GM23338 (cell line): Measurements from ENCODE around the gene CDKAL1. TPM values are rescaled to one million over a fixed set of nuclear protein-coding genes. Genes with fewer than 3 reads are reported as not detected.
A peak's percentile ranks its signal among the peaks of the same experiment; 100 is the strongest.

Experiments
- ATAC-seq: fragments of 200-7000 bp; cut with Tn5 transposase; 3 replicates; pipeline ENCODE4 v1.9.1; 2020
- DNase-seq: peaks from one replicate; pipeline ENCODE4 v3.0.0-alpha.2; 2015; ENCODE audit warnings: low spot score
- H2AFZ ChIP-seq: fragments of 200-600 bp; sonication (generic); 2 replicates; pipeline ENCODE4 v1.8.0; 2016; ENCODE audit warnings: antibody characterized with exemption, mild to moderate bottlenecking, moderate library complexity
- H3F3A ChIP-seq: fragments of 200-600 bp; sonication (generic); replicated peaks from 2 replicates; pipeline ENCODE4 v1.8.0; 2017; ENCODE audit warnings: antibody characterized with exemption, mixed run types, low read depth
- H3K27ac ChIP-seq: fragments of 200-600 bp; sonication (generic); 2 replicates; pipeline ENCODE4 v1.6.1; 2016; ENCODE audit warnings: low read depth
- H3K27me3 ChIP-seq: fragments of 200-600 bp; sonication (generic); 2 replicates; pipeline ENCODE4 v1.8.0; 2016; ENCODE audit warnings: mild to moderate bottlenecking, mixed run types, moderate library complexity; ENCODE audit not compliant: insufficient read depth
- H3K36me3 ChIP-seq: fragments of 200-600 bp; sonication (generic); 2 replicates; pipeline ENCODE4 v1.8.0; 2016; ENCODE audit warnings: mild to moderate bottlenecking; ENCODE audit not compliant: insufficient read depth
- H3K4me1 ChIP-seq: fragments of 200-600 bp; sonication (generic); 2 replicates; pipeline ENCODE4 v1.8.0; 2016; ENCODE audit warnings: mild to moderate bottlenecking, moderate library complexity; ENCODE audit not compliant: insufficient read depth
- H3K4me2 ChIP-seq: fragments of 200-600 bp; sonication (generic); 2 replicates; pipeline ENCODE4 v1.7.1; 2017; ENCODE audit warnings: mixed run types
- H3K4me3 ChIP-seq: fragments of 200-600 bp; sonication (generic); 2 replicates; pipeline ENCODE4 v1.6.1; 2016; ENCODE audit warnings: mixed run types
- H3K79me2 ChIP-seq: fragments of 200-600 bp; sonication (generic); replicated peaks from 2 replicates; pipeline ENCODE4 v1.8.0; 2017; ENCODE audit warnings: mild to moderate bottlenecking; ENCODE audit not compliant: insufficient read depth
- H3K9me2 ChIP-seq: fragments of 200-600 bp; sonication (generic); 2 replicates; pipeline ENCODE4 v1.8.0; 2017; ENCODE audit not compliant: insufficient read depth
- H4K20me1 ChIP-seq: fragments of 200-600 bp; sonication (generic); replicated peaks from 2 replicates; pipeline ENCODE4 v1.8.0; 2017; ENCODE audit warnings: mild to moderate bottlenecking; ENCODE audit not compliant: insufficient read depth
- H3K27ac Mint-ChIP-seq: 2 replicates; pipeline ENCODE4 v1.8.0; 2020; ENCODE audit warnings: inconsistent platforms, mild to moderate bottlenecking, moderate library complexity, mixed read lengths
- H3K27me3 Mint-ChIP-seq: 3 replicates; pipeline ENCODE4 v1.8.0; 2022; ENCODE audit warnings: low read depth, mild to moderate bottlenecking, moderate library complexity, mixed read lengths, inconsistent platforms; ENCODE audit not compliant: insufficient read depth, poor library complexity
- H3K36me3 Mint-ChIP-seq: 3 replicates; pipeline ENCODE4 v1.8.0; 2021; ENCODE audit warnings: low read depth, mild to moderate bottlenecking, inconsistent platforms, moderate library complexity, mixed read lengths
- H3K4me1 Mint-ChIP-seq: 3 replicates; pipeline ENCODE4 v1.8.0; 2020; ENCODE audit warnings: mild to moderate bottlenecking, inconsistent platforms, mixed read lengths
- H3K4me3 Mint-ChIP-seq: 3 replicates; pipeline ENCODE4 v1.8.0; 2021; ENCODE audit warnings: moderate library complexity, mild to moderate bottlenecking, inconsistent platforms, mixed read lengths
- H3K9me3 Mint-ChIP-seq: 3 replicates; pipeline ENCODE4 v1.8.0; 2020; ENCODE audit warnings: moderate library complexity, mild to moderate bottlenecking, inconsistent platforms, mixed read lengths
- CREB1 ChIP-seq: fragments of 250-450 bp; sonication (Bioruptor Pico); IDR thresholded peaks from 2 replicates; pipeline ENCODE4 v1.5.0; 2020; ENCODE audit warnings: low read depth, mild to moderate bottlenecking, moderate library complexity
- ETS1 ChIP-seq: IDR thresholded peaks from 2 replicates; pipeline ENCODE4 v1.6.1; 2016; ENCODE audit warnings: antibody characterized with exemption
- EZH2 ChIP-seq: fragments of 200-600 bp; sonication (generic); IDR thresholded peaks from one replicate; pipeline ENCODE4 v1.8.0; 2017; ENCODE audit warnings: antibody characterized with exemption, mild to moderate bottlenecking, low read depth; ENCODE audit not compliant: unreplicated experiment
- EZH2phosphoT487 ChIP-seq: fragments of 200-600 bp; sonication (generic); IDR thresholded peaks from one replicate; pipeline ENCODE4 v1.8.1; 2018; ENCODE audit warnings: antibody characterized with exemption; ENCODE audit not compliant: unreplicated experiment
- JUNB ChIP-seq: IDR thresholded peaks from one replicate; pipeline ENCODE4 v1.6.1; 2016; ENCODE audit warnings: antibody characterized with exemption; ENCODE audit not compliant: unreplicated experiment
- ZNF114 ChIP-seq: fragments of 250-450 bp; sonication (Bioruptor Pico); IDR thresholded peaks from 2 replicates; pipeline ENCODE4 v1.5.0; 2020; ENCODE audit warnings: mild to moderate bottlenecking, moderate library complexity
- polyA plus RNA-seq: library from polyadenylated mRNA; unstranded; fragments of >200 nt; fragmentation: Nextera tagmentation; extraction: Ambion mirVana; gene quantifications from 2 replicates; pipeline ENCODE4 v1.2.1, GENCODE V29; 2016
- total RNA-seq: library from RNA; depleted of rRNA; stranded (reverse); fragments of >200 nt; shearing (Covaris generic); gene quantifications from 2 replicates; pipeline ENCODE4 v1.2.3, GENCODE V29; 2014
- TF ChIP-seq, protein P1 (sequence below), 2 experiments: fragments of 200-600 bp in 1 of 2; sonication (generic) in 1 of 2; conservative IDR thresholded peaks; 2 replicates each; pipeline versions ENCODE4 v1.5.1 to v1.6.1; 2016 to 2017; ENCODE audit warnings: antibody characterized with exemption in 2 of 2, low read depth in 2 of 2, mild to moderate bottlenecking in 2 of 2, moderate library complexity in 1 of 2
- TF ChIP-seq, protein P2 (sequence below): fragments of 250-450 bp; sonication (Bioruptor Pico); IDR thresholded peaks from 2 replicates; pipeline ENCODE4 v1.5.0; 2020; ENCODE audit warnings: mild to moderate bottlenecking, moderate library complexity

The CDKAL1 gene
- total and polyA plus RNA-seq, 2 experiments from 2014 or later: 17.8 to 35.0 TPM

GRCh38 chr6:21230536-21230935, 696.3 kb downstream of the CDKAL1 start:
- Mint-ChIP-seq H3K36me3 (peaks cover 33% of the 10 kb centered on the region), H3K4me1 (peaks cover 13% of the 10 kb centered on the region), H3K9me3 (peaks cover 6% of the 10 kb centered on the region; the same call in 2 of the 3 replicates), H3K27me3 (peaks cover 3% of the 10 kb centered on the region), H3K4me3 (no peak overlapping the region), H3K27ac (peak overlapping the region; percentile 22; the same call in 1 of the 2 replicates)
- no peaks in the 10 kb centered on the region for H3K36me3 ChIP-seq
- no peaks in the 10 kb centered on the region for H4K20me1 ChIP-seq
- ATAC-seq (no peak), DNase-seq (no peak)
- no peaks in the 10 kb centered on the region for H3F3A ChIP-seq
- H3K4me3 ChIP-seq: no peak overlapping the region
- TF ChIP-seq CREB1 (CRISPR knock-in tag): no peak
- TF ChIP-seq, protein P1, sequence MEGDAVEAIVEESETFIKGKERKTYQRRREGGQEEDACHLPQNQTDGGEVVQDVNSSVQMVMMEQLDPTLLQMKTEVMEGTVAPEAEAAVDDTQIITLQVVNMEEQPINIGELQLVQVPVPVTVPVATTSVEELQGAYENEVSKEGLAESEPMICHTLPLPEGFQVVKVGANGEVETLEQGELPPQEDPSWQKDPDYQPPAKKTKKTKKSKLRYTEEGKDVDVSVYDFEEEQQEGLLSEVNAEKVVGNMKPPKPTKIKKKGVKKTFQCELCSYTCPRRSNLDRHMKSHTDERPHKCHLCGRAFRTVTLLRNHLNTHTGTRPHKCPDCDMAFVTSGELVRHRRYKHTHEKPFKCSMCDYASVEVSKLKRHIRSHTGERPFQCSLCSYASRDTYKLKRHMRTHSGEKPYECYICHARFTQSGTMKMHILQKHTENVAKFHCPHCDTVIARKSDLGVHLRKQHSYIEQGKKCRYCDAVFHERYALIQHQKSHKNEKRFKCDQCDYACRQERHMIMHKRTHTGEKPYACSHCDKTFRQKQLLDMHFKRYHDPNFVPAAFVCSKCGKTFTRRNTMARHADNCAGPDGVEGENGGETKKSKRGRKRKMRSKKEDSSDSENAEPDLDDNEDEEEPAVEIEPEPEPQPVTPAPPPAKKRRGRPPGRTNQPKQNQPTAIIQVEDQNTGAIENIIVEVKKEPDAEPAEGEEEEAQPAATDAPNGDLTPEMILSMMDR (conservative IDR thresholded peaks at IDR 0.05; ENCODE audit: low read depth in 2 of 2): no peak
- no peak for TF ChIP-seq JUNB
- TF ChIP-seq ETS1: no peak
- TF ChIP-seq, protein P2, sequence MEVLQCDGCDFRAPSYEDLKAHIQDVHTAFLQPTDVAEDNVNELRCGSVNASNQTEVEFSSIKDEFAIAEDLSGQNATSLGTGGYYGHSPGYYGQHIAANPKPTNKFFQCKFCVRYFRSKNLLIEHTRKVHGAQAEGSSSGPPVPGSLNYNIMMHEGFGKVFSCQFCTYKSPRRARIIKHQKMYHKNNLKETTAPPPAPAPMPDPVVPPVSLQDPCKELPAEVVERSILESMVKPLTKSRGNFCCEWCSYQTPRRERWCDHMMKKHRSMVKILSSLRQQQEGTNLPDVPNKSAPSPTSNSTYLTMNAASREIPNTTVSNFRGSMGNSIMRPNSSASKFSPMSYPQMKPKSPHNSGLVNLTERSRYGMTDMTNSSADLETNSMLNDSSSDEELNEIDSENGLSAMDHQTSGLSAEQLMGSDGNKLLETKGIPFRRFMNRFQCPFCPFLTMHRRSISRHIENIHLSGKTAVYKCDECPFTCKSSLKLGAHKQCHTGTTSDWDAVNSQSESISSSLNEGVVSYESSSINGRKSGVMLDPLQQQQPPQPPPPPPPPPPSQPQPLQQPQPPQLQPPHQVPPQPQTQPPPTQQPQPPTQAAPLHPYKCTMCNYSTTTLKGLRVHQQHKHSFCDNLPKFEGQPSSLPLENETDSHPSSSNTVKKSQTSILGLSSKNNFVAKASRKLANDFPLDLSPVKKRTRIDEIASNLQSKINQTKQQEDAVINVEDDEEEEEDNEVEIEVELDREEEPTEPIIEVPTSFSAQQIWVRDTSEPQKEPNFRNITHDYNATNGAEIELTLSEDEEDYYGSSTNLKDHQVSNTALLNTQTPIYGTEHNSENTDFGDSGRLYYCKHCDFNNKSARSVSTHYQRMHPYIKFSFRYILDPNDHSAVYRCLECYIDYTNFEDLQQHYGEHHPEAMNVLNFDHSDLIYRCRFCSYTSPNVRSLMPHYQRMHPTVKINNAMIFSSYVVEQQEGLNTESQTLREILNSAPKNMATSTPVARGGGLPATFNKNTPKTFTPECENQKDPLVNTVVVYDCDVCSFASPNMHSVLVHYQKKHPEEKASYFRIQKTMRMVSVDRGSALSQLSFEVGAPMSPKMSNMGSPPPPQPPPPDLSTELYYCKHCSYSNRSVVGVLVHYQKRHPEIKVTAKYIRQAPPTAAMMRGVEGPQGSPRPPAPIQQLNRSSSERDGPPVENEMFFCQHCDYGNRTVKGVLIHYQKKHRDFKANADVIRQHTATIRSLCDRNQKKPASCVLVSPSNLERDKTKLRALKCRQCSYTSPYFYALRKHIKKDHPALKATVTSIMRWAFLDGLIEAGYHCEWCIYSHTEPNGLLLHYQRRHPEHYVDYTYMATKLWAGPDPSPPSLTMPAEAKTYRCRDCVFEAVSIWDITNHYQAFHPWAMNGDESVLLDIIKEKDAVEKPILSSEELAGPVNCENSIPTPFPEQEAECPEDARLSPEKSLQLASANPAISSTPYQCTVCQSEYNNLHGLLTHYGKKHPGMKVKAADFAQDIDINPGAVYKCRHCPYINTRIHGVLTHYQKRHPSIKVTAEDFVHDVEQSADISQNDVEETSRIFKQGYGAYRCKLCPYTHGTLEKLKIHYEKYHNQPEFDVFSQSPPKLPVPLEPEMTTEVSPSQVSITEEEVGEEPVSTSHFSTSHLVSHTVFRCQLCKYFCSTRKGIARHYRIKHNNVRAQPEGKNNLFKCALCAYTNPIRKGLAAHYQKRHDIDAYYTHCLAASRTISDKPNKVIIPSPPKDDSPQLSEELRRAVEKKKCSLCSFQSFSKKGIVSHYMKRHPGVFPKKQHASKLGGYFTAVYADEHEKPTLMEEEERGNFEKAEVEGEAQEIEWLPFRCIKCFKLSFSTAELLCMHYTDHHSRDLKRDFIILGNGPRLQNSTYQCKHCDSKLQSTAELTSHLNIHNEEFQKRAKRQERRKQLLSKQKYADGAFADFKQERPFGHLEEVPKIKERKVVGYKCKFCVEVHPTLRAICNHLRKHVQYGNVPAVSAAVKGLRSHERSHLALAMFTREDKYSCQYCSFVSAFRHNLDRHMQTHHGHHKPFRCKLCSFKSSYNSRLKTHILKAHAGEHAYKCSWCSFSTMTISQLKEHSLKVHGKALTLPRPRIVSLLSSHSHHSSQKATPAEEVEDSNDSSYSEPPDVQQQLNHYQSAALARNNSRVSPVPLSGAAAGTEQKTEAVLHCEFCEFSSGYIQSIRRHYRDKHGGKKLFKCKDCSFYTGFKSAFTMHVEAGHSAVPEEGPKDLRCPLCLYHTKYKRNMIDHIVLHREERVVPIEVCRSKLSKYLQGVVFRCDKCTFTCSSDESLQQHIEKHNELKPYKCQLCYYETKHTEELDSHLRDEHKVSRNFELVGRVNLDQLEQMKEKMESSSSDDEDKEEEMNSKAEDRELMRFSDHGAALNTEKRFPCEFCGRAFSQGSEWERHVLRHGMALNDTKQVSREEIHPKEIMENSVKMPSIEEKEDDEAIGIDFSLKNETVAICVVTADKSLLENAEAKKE (CRISPR knock-in tag): no peak
- TF ChIP-seq ZNF114 (CRISPR knock-in tag): no peak
- TF ChIP-seq EZH2phosphoT487: no peak
- no peak for TF ChIP-seq EZH2
- H3K4me2 ChIP-seq: no peak overlapping the region
- peaks cover 3% of the 10 kb centered on the region; the same call in 1 of the 2 replicates for H3K9me2 ChIP-seq
- no peak overlapping the region for H3K27ac ChIP-seq
- H3K27me3 ChIP-seq: no peaks in the 10 kb centered on the region
- no peak overlapping the region for H2AFZ ChIP-seq
- H3K79me2 ChIP-seq: no peaks in the 10 kb centered on the region
- 0 out of 2 replicates have a peak, but pooled peaks cover 5% of the 10 kb centered on the region for H3K4me1 ChIP-seq
